ENCODE results near the gene RREB1.
"Not testable (repeated sequence)": the region's sequence is repeated elsewhere in the genome, so short reads cannot be mapped to it uniquely, and the experiment has no call there.

- TF ChIP-seq POLR2A, POLR2AphosphoS5 (IDR thresholded peaks at IDR 0.05): not testable (repeated sequence)
- TF ChIP-seq, protein P1, sequence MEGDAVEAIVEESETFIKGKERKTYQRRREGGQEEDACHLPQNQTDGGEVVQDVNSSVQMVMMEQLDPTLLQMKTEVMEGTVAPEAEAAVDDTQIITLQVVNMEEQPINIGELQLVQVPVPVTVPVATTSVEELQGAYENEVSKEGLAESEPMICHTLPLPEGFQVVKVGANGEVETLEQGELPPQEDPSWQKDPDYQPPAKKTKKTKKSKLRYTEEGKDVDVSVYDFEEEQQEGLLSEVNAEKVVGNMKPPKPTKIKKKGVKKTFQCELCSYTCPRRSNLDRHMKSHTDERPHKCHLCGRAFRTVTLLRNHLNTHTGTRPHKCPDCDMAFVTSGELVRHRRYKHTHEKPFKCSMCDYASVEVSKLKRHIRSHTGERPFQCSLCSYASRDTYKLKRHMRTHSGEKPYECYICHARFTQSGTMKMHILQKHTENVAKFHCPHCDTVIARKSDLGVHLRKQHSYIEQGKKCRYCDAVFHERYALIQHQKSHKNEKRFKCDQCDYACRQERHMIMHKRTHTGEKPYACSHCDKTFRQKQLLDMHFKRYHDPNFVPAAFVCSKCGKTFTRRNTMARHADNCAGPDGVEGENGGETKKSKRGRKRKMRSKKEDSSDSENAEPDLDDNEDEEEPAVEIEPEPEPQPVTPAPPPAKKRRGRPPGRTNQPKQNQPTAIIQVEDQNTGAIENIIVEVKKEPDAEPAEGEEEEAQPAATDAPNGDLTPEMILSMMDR (IDR thresholded peaks at IDR 0.05), result not testable (repeated sequence)
Observed at GRCh38 chr6:7157307-7157706, 49.5 kb downstream of the RREB1 start.

All from suprapubic skin (tissue), 4 donors.